Mammary epithelial cell (primary cell): Measurements from ENCODE around the gene GPR65.

Experiments
- EZH2 ChIP-seq: IDR thresholded peaks from 2 replicates; pipeline ENCODE4 v1.6.1; 2012; ENCODE audit warnings: low read length, inconsistent platforms, borderline replicate concordance
- TF ChIP-seq, protein P1 (sequence below), 2 donors: IDR thresholded peaks in 1 of 2; conservative IDR thresholded peaks in 1 of 2; 2 replicates each; pipeline ENCODE4 v1.5.1; 2011 to 2012; ENCODE audit warnings: inconsistent platforms in 2 of 2, low read length in 2 of 2, mild to moderate bottlenecking in 2 of 2, control low read depth in 1 of 2, low read depth in 1 of 2; ENCODE audit not compliant: insufficient read depth in 1 of 2; ENCODE audit errors: extremely low read depth in 1 of 2

DNA sequence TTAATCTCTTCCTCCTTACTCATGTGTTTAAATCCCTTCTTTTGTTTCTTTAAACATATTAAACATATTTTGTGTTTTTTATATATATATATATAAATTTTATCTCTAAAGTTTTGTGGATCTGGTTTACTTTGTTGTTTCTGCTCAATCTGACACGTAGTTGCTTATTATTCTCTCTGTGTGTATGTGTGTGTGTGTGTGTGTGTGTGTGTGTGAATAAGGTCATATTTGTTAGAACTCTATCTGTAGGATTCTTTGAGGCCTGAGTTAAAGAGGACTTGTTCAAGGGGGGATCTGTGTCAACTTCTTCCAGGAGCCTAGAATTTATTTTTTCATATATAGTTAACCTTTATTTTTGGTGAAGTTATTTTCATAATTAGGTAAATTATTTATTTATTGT lies 2.7 kb downstream of the GPR65 start:
- TF ChIP-seq, protein P1, sequence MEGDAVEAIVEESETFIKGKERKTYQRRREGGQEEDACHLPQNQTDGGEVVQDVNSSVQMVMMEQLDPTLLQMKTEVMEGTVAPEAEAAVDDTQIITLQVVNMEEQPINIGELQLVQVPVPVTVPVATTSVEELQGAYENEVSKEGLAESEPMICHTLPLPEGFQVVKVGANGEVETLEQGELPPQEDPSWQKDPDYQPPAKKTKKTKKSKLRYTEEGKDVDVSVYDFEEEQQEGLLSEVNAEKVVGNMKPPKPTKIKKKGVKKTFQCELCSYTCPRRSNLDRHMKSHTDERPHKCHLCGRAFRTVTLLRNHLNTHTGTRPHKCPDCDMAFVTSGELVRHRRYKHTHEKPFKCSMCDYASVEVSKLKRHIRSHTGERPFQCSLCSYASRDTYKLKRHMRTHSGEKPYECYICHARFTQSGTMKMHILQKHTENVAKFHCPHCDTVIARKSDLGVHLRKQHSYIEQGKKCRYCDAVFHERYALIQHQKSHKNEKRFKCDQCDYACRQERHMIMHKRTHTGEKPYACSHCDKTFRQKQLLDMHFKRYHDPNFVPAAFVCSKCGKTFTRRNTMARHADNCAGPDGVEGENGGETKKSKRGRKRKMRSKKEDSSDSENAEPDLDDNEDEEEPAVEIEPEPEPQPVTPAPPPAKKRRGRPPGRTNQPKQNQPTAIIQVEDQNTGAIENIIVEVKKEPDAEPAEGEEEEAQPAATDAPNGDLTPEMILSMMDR (conservative IDR thresholded peaks at IDR 0.05 in 1 of 2, IDR thresholded peaks at IDR 0.05 in 1 of 2; ENCODE audit: extremely low read depth in 1 of 2, insufficient read depth in 1 of 2, low read depth in 1 of 2, low read length in 2 of 2): no peak
- no peak for TF ChIP-seq EZH2
